ENCODE measurements around the gene WASHC1. TPM values are rescaled to one million over a fixed set of nuclear protein-coding genes. Genes with fewer than 3 reads are reported as not detected.
"Not testable (repeated sequence)": the region's sequence is repeated elsewhere in the genome, so short reads cannot be mapped to it uniquely, and the experiment has no call there.

Gene WASHC1
- polyA plus RNA-seq, 4 donors, result 16.8 to 39.3 (median 23.6) TPM

- DNase-seq (ENCODE audit: low read depth in 4 of 4, low spot score in 3 of 4), result not testable (repeated sequence)
These were observed 15.0 kb downstream of the WASHC1 start for GRCh38 chr9:14129-14809.

GRCh38 chr9:11206-11605 is 18.1 kb downstream of the WASHC1 start:
- not testable (repeated sequence) for DNase-seq (ENCODE audit: low read depth in 4 of 4, low spot score in 3 of 4)

GRCh38 chr9:10653-11053 is 18.6 kb downstream of the WASHC1 start:
- DNase-seq (ENCODE audit: low read depth in 4 of 4, low spot score in 3 of 4), result not testable (repeated sequence)

- DNase-seq (ENCODE audit: low read depth in 4 of 4, low spot score in 3 of 4), result not testable (repeated sequence)
These were observed 19.0 kb downstream of the WASHC1 start for GRCh38 chr9:10207-10606.

Other genes starting within 250 kb of the WASHC1 start
- 1 to 10 TPM in 1 of 4 donors, under 1 TPM in 3; 0.20 to 1.4 (median 0.50) TPM for gene FOXD4, start 89.0 kb upstream of the WASHC1 start, polyA plus RNA-seq (ENCODE audit: insufficient read length in 4 of 4)
- gene ZNG1A, start 149.6 kb upstream of the WASHC1 start, polyA plus RNA-seq (ENCODE audit: insufficient read length in 4 of 4), result 10 to 100 TPM; 33.3 to 85.0 (median 73.2) TPM
- 10 to 100 TPM in 3 of 4 donors, 1 to 10 TPM in 1; 7.0 to 13.7 (median 13.2) TPM for gene DOCK8, start 185.4 kb upstream of the WASHC1 start, polyA plus RNA-seq (ENCODE audit: insufficient read length in 4 of 4)

Measured in left renal pelvis (tissue), 4 donors.